OCI-M2 (cell line): ENCODE data around the gene RNU1-2.
"Not testable (repeated sequence)": the region's sequence is repeated elsewhere in the genome, so short reads cannot be mapped to it uniquely, and the experiment has no call there.

Experiments used
- DNase-seq: peaks from one replicate; lab custom pipeline; 2025; ENCODE audit not compliant: unreplicated experiment; lab: John Stamatoyannopoulos, UW

The RNU1-2 gene

GRCh38 chr1:16925635-16926490, 30.1 kb downstream of the RNU1-2 start:
- DNase-seq: no peak

- no peak for DNase-seq
These were observed 30.8 kb downstream of the RNU1-2 start for GRCh38 chr1:16926491-16927073.

- DNase-seq: no peak
These were observed 31.5 kb downstream of the RNU1-2 start for GRCh38 chr1:16927256-16927655.

GRCh38 chr1:16927711-16928485, 32.1 kb downstream of the RNU1-2 start:
- no peak for DNase-seq

GRCh38 chr1:16929146-16930041, 33.6 kb downstream of the RNU1-2 start:
- not testable (repeated sequence) for DNase-seq

- not testable (repeated sequence) for DNase-seq
These were observed 35.6 kb downstream of the RNU1-2 start for GRCh38 chr1:16931206-16931934.

GRCh38 chr1:16933945-16934344, 38.2 kb downstream of the RNU1-2 start:
- not testable (repeated sequence) for DNase-seq

GRCh38 chr1:16936580-16936979, 40.8 kb downstream of the RNU1-2 start:
- DNase-seq: not testable (repeated sequence)

GRCh38 chr1:16938351-16939321, 42.9 kb downstream of the RNU1-2 start:
- no peak for DNase-seq

- DNase-seq: not testable (repeated sequence)
These were observed 43.8 kb downstream of the RNU1-2 start for GRCh38 chr1:16939386-16940180.

GRCh38 chr1:16944038-16944437, 48.3 kb downstream of the RNU1-2 start:
- DNase-seq: no peak

- DNase-seq: not testable (repeated sequence)
These were observed 49.7 kb downstream of the RNU1-2 start for GRCh38 chr1:16945512-16945911.
